CD4-positive, alpha-beta T cell treated with Interleukin-17A for 1 hour (primary cell): ENCODE data around the gene PRPSAP2.
"Not testable (repeated sequence)": the region's sequence is repeated elsewhere in the genome, so short reads cannot be mapped to it uniquely, and the experiment has no call there.

Experiments used
- DNase-seq: peaks from one replicate; pipeline ENCODE4 v3.0.0-alpha.2; 2020

PRPSAP2 gene, protein sequence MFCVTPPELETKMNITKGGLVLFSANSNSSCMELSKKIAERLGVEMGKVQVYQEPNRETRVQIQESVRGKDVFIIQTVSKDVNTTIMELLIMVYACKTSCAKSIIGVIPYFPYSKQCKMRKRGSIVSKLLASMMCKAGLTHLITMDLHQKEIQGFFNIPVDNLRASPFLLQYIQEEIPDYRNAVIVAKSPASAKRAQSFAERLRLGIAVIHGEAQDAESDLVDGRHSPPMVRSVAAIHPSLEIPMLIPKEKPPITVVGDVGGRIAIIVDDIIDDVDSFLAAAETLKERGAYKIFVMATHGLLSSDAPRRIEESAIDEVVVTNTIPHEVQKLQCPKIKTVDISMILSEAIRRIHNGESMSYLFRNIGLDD

DNA sequence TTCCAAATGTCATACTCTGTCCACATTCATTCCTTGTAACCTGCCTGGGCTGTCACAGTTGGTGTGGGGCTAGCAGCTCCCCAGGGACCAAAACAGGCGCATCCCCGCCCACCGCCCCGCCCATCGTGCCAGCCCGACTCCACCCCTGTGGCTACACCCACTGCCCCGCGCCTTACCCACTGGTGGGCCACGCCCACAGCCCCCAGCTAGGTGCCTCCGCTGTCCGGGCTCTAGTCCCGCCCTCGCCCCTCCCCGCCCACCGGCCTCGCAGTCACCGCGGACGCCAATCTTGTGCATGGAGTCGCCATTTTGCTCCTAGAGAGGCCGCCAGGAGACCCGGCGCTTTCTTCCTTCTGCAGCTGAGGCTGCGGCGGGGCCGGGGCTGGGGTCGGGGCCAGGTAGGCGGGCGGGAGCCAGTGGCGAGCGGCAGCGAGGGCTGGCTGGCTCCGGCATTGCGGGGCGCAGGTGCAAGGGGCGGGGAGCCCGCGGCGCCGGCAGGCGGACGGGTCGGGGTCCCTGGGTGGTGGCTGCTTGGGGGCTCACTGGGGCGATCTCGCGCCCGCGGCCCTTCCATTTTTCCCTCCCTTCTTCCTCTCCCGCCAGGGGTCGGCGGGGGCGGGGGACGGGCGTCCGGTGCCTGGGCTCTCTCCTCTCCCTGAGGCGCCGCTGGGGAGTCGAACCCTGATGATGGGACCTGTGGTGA, at the start of gene PRPSAP2:
Gene PRPSAP2, plus strand, starts transcription at position 268 of the 703 bp plus-strand sequence. CDS start 7,703 bp downstream, outside the sequence.
- peak; percentile 96 for DNase-seq

DNA sequence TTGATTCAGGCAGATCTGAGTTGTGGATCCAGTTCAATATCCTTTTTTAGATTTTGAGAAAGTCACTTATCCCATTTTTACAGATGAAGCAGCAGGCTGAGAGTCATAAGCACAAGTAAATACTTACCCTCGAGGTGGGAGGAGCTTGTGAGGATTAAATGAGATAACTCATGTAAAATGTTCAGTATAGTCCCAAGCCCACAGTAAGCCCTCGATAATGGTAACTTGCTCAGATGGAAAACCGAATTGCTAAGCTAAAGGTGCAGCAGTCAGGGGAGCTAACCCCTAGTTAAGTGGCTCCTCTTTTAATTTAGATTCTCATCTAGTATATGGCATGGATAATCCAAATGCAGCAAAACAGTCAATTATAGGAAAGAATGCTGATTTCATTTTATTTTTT, 42.0 kb upstream of the PRPSAP2 start:
- DNase-seq, result not testable (repeated sequence)

DNA sequence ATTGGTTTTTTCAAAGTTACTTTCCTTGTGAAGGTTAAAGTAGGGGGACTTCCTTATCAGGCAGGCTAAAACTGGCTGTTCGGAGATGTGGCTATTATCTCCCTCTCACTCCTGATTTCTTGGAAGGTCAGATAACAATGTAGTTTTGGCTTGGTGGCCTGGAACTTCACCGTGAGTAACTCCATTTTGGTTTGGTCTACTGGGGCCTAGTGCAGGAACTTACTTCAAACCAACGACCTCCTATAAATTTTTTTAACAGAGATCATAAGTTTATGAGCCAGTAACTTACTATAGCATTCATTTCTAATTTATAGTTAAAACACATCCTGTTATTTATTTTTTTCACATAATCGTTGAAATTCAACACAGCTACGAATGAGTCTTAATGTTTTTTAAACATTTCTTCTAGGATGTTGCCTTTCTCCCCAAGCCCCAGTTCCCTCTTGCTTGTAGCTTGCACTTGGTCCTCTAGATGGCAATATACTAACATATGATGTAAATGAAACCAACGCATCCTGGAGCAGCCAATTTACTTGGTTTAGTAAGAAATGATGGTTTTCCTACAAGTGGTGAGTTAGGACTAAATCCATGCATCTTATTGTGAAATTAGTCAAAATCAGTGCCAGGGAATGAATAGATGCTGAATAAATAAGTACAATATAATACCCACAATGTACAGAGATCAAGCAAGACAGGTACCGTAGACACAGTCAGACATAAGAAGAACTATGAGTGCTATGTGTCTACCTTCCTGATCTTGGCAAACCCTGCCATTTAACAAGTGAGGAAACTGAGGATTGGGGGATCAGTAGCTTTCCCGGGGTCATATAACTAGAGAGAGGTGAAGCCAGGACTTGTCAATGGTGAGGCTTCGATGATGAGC, 41.2 kb upstream of the PRPSAP2 start:
- DNase-seq, result peak; percentile 77

DNA sequence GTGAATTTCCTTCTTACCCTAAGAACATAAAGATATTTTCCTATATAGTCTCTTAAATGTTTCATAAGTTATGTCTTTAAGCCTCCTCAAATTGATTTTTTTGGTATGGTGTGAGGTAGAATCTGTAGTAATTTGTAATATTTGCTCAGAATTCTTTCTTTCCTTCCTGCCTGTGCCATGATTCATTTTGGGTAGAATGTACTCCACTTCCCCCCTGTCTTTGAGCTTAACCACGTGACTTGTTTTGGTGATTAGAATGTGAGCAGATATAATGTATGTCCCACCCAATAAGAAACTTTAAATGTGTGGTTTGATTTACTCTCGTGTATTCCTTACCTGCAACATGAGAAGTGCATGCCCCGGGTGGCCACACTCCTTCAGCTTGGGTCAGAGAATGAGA, 36.5 kb upstream of the PRPSAP2 start:
- not testable (repeated sequence) for DNase-seq

DNA sequence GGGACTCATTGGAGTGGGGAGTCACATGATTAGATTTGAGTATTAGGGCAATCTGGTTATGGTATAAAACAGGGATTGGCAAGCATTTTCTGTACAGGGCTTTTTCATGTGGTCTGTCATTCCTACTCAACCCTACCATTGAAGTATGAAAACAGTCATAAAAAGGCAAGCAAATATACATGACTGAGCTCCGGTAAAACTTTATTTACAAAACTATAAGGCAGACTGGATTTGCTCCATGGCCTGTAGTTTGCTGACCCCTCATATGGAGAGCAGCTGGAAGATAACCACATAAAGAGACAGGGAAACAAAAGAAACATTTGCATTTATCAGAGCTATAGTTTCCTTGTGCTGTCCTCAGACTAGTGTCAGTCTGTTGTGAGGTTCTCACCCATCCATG, 30.3 kb upstream of the PRPSAP2 start:
- not testable (repeated sequence) for DNase-seq

DNA sequence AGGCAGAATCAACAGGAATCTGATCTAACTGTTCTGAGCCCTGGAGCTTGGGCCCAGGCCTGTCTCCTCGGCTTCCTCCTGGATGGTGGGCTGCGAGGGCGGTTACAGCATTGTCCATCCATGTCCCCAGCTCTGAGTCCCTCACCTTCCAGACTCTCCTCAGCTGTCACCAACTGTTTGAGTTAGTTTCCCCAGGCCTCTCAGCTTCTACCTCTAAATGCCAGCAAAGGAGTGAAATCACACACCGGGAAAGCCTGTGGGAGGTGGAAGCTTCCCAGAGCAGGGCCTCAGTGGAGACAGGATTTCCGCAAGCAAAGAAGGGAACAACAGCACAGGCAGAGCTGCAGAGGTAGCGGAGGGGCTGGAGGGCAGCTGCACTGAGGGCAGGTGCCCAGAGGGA, 9.4 kb upstream of the PRPSAP2 start:
- no peak for DNase-seq

DNA sequence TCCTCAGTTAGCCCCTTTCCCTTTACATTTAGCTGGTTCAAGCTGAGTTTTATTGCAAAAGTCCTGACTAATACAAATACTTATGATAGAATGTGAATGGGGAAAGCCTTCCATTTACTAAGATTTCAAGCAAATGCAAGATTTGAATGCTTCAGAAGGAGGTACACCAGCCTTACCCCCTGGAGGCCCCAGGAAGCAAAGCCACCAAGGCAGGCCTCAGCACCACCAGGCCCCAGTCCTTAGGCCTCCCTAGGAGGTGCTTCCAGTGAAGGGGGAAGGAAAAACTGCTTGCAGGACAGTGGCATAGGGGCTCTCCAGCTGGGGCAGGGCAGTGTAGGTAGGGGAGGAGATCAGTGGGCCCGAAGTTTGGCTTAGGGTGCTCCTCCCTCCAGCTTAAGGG, 7.3 kb upstream of the PRPSAP2 start:
- no peak for DNase-seq

DNA sequence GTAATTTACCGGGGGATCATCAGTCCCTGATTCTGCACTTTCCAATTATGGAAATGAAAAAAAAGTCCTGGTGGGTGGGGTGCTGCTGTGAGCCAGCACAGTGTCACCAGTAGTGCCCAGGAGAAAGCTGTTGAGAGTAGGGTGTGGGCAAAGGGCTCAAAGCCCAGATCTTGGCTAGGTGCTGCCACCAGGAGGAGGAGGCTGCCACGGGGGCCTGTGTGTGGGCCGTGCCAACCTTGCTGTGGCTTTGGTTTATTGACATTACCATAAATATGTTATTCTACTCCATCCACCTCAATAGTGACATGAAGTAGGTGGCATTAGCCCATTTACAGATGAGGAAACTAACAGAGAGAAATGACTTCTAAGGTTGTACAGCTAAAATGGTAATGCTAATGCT, 6.7 kb upstream of the PRPSAP2 start:
- no peak for DNase-seq

DNA sequence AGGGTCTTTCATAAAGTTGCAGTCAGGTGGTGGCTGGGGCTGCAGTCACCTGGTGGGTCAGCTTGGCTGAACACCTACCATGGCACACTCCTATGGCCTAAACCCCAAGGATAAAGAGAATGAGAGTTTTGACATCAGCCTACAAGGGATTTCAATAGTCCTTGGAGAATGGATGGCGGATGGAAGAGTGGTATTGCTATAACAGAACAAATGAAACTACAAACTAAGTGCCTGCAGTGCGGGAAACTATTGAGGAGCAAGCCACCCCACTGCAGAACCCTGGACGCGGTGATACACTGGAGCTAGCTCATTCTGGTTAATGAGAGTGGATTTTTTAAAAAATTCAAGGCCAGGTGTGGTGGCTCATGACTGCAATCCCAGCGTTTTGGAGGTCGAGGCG, 3.0 kb upstream of the PRPSAP2 start:
- no peak for DNase-seq

DNA sequence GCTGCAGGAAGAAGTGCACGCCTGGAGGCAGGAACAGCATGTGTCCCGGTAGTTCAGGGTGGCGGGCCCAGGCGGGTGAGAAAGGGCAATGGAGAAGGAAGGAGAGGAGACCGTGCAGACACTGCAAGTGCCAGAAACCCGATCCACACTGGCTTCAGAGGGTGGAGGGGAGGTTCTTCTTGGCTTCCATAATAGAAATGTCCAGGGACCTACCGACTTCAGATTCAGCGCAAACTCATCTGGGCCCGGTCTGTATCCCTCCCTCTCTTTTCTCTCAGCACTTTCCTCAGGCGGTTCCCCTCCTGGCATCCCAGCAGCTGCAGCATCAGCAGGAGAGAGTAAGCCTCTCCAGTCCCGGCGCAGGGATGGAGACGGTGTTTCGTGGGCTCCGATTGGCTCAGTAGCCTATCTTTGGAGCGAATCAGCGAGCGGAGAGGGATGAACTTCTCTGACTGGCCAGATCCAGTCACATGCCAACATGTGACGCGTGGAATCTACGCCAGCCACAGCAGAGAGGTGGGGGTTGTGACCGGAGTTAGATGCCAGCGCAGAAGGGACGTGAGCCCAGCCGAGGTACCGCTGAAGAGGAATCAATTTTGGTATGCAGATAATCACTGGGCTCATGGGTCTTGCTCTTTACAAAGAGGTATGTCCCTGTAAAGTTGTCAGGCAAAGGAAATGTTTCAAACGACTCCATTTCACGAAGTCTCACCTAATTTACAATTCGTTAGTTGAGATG, 1.9 kb upstream of the PRPSAP2 start:
- peak; percentile 91 for DNase-seq

DNA sequence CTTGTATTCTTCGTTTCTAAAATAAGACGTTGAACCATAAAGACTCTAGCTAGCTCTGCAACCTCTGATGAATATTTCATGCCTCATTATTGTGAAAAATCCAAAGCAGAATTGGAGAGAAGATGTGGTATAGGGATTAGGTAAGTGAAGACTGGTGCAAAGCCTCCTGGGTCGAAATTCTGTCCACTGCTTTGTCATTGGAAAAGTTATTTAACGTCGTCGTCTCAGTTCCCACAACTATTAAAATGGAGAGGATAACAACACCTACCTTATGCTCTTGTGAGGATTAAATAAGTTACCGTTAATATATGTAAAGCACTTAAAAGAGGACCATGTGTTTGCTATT, 1.4 kb upstream of the PRPSAP2 start:
- no peak for DNase-seq

DNA sequence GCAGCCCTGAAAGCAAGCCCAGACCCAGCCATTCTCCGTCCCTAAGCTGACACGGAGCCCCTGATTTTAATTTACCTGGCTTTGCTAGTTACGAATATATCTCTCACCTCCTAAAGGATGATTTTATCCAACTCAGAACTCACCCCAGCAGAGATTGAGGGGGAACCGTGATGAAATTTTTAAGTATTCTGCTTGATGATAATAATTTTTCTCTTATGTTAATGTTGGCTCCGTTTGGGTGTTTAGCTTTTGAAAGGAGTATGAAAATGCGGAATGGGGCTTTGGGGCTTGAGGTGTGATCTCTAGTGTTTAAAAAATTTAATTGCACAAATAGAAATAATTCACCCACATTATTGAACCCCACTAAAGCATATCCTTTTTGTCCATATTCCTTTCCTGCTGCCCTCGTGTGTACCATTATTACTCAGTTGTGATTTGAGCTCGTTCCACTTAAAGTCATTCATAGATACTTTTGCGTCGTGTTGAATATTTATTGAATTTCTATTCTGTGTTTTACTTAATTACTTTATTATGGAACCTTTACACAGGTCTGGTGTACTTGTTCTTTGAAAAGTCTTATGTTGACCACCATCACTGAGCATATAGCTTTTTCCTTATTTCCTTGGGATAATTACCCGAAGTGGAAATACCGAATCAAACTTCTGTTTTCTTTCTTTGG, 775 bp downstream of the PRPSAP2 start:
- DNase-seq, result no peak

DNA sequence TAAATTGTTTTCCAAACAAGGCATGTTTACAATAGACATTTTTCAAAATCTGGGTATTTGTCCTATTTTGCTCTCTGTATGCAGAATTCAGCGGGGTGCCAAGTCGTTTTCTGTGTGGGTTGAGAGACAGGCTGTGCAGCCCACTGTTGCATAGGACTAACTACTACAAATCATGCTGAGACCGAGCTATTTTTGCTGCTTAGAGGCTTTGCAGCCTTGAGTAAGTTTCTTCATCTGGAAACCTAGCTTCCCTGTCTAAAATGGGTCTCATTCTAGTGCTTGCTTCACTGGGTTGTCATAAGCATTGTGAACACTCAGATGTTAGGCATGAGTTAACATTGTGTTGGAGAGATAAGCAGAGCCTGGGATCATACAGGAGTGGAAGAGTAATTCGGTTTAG, 1.3 kb downstream of the PRPSAP2 start:
- DNase-seq, result no peak

DNA sequence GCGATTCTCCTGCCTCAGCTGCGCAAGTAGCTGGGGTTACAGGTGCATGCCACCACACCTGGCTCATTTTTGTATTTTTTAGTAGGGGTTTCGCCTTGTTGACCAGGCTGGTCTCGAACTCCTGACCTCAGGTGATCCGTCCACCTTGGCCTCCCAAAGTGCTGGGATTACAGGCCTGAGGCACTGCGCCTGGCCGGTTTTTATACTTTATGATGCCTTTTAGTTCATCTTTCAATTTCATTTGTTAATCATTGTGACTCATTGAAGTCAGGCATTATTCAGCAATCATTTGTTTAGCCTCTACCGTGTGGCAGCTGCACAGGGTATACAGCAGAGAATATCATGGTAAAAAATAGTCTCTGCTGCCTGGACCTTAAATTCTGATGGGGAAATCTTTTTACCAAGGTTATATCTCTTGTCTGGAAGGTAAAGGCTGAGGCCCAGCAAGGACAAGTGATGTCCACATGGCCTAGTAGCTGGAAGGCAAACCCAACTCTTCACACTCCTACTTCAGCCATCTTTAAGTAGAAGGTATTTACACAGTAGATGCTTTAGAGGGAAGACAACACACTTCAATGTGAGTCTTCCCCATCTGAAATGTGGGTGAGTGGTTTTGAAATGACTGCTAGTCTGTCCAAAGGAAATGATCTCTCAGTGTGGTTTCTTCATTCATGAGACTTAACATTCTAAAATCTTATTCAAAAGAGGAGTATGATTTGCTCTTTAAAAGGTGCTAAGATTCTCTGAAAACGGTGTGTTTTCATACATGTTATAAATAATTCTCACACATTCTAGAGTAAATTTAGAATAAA, 2.4 kb downstream of the PRPSAP2 start:
- peak; percentile 13 for DNase-seq

DNA sequence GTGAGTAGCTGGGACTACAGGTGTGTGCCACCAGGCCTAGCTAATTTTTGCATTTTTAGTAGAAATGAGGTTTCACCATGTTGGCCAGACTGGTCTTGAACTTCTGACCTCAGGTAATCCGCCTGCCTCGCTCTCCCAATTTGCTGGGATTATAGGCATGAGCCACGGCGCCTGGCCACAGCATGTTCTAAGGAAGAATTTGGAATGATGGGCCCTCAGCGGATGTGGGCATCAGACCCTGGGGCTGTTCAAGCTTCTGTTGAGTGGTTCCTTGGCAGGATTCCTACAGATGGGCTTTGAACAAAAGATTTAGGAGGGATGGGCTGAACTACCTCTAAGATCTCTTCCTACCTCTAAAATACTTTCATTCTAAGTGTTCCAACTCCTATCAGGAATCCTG, 4.1 kb downstream of the PRPSAP2 start:
- no peak for DNase-seq

DNA sequence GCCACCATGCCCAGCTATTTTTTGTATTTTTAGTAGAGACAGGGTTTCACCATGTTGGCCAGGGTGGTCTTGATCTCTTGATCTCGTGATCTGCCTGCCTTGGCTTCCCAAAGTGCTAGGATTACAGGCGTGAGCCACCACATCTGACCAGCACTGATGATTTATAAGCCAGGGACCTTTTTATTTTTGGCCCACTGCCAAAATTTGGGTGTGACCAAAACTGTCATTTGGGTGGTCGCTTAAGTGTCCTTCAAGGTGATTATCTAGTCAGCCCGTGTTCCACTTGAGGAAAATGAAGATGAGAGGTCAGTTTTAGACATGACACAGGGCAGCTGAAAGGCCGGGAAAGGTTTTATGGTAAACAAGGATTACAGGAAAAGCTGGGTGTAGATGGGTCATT, 7.1 kb downstream of the PRPSAP2 start:
- not testable (repeated sequence) for DNase-seq

DNA sequence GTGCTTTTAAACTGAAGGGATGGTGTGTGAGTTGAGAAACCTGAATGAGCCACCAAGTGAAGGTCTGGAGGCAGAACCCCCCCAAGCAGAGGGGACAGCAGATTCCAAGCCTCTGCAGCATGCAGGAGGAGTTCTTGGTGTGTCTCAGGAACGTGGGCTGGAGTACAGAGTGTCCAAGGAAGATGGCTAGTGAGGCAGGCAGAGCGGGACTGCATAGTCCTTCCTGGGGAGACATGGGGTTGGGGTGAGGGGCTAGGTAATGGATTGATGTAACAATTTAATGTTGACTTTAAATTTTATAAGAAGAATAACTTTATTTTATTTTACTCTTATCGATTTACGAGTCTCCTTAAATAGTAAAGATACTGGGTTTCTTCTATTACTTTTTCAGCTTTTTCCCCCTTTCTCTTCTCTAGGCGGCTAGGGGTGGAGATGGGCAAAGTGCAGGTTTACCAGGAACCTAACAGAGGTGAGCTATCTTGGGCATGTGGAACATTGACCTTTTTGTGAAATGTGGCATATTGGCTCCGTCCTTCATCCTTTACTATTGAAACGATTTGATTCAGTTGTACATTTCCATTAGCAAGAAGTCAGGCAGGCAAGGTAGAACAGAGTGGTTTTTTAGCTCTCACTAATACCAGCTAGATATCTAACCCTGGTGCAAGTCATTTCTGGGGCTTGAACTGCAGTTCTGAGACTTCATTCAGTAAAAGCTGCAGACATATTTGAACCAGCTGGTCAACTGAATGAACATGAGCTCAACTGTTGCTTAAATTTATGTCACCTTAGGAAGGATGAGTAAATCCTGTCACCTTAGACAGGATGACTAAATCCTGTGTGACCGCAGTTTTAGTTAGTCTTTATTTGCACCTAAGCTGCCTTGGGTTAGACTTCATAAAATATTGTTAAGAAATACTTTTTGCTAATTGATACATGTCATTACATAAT, 9.2 kb downstream of the PRPSAP2 start:
- DNase-seq, result no peak

DNA sequence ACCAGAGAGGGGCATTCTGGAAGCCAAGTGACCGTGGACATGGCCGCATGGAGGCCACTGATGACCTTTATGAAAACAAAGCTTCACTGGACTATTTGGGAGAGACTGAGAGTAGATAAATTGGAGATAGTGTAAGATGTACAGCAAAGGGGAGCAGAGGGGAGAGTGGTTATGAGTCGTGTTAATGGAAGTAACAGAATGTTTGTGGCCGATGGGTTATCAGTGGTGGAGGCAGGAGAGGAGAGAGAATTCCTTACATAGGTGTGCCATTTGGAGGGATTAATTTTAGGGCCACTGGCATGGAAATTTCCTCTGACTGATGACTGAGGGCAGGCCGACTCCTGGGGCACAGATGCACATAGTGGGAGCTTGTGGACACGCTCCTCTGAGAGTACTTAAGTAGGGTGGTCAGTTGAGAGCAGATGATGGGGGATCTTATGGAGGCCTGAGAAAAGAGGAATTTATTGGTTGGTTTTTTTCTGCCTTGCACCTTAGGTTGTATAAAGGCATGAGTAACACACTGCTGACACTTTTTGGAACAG, 19.2 kb downstream of the PRPSAP2 start:
- no peak for DNase-seq

DNA sequence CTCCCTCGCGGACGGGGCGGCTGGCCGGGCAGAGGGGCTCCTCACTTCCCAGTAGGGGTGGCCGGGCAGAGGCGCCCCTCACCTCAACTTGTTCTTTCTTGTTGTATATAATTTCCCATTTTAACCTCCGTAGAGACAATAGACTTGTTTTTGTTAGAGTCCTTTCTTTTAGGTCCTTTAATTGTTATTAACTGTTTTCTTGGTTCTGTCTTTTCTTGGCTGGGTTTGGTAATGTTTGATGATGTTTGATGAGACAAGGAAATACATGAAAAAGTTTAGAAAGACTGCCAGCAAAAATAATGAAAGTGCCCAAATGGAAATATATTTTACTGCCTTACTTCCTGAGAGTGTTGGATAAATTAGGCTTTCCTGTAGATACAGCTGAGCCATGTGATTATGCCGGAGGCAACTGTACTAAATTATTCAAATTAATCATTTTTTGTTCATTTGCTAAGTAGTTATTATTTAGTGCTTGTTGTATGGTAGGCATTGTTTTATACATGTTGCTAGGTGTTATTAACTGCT, 30.9 kb downstream of the PRPSAP2 start:
- DNase-seq, result no peak

DNA sequence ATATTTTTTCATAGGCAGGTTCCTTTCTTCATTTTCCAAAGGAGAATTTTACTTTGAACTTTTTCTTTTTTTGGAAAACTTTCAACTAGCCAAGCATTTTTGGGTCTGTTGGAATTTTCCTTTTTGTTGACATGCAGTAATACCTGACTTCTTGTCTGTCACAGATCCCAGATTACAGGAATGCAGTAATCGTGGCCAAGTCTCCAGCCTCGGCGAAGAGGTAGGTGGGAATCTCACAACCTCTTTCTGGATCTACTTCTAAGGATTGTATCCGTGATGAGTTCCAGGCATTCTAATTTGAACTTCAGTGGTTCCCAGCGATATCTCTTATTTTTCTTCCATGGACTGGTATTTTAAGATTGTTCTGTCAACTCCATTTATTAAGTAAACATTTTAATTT, 31.7 kb downstream of the PRPSAP2 start:
- DNase-seq, result no peak
